ENCODE results near the gene SERINC5.
"Not testable (repeated sequence)": the region's sequence is repeated elsewhere in the genome, so short reads cannot be mapped to it uniquely, and the experiment has no call there.

SERINC5 gene

GRCh38 chr5:80255811-80256712 lies at the start of gene SERINC5:
Gene SERINC5, minus strand, starts transcription at chr5:80256048. Its CDS starts 126 bp downstream, at chr5:80255922.
- peak; percentile 82 for DNase-seq

- DNase-seq = no peak
These were observed 46.8 kb upstream of the SERINC5 start for GRCh38 chr5:80302636-80303035.

- DNase-seq = not testable (repeated sequence)
These were observed 45.5 kb upstream of the SERINC5 start for GRCh38 chr5:80301342-80301741.

- not testable (repeated sequence) for DNase-seq
These were observed 44.9 kb upstream of the SERINC5 start for GRCh38 chr5:80300796-80301195.

- no peak for DNase-seq
These were observed 44.3 kb upstream of the SERINC5 start for GRCh38 chr5:80300125-80300524.

- DNase-seq = no peak
These were observed 43.8 kb upstream of the SERINC5 start for GRCh38 chr5:80299601-80300000.

- DNase-seq = no peak
These were observed 40.3 kb upstream of the SERINC5 start for GRCh38 chr5:80296121-80296520.

- no peak for DNase-seq
These were observed 35.9 kb upstream of the SERINC5 start for GRCh38 chr5:80291761-80292160.

GRCh38 chr5:80289320-80289719 lies 33.5 kb upstream of the SERINC5 start:
- no peak for DNase-seq

- DNase-seq = no peak
These were observed 32.3 kb upstream of the SERINC5 start for GRCh38 chr5:80288177-80288576.

GRCh38 chr5:80284720-80285119 lies 28.9 kb upstream of the SERINC5 start:
- no peak for DNase-seq

GRCh38 chr5:80283360-80283759 lies 27.5 kb upstream of the SERINC5 start:
- no peak for DNase-seq

- no peak for DNase-seq
These were observed 26.2 kb upstream of the SERINC5 start for GRCh38 chr5:80282054-80282453.

- no peak for DNase-seq
These were observed 21.3 kb upstream of the SERINC5 start for GRCh38 chr5:80277191-80277590.

- DNase-seq = no peak
These were observed 20.3 kb upstream of the SERINC5 start for GRCh38 chr5:80276186-80276585.

GRCh38 chr5:80275347-80275746 lies 19.5 kb upstream of the SERINC5 start:
- DNase-seq = no peak

GRCh38 chr5:80270543-80270942 lies 14.7 kb upstream of the SERINC5 start:
- not testable (repeated sequence) for DNase-seq

GRCh38 chr5:80269991-80270438 lies 14.2 kb upstream of the SERINC5 start:
- DNase-seq = no peak

GRCh38 chr5:80268916-80269315 lies 13.1 kb upstream of the SERINC5 start:
- no peak for DNase-seq

GRCh38 chr5:80266566-80266965 lies 10.7 kb upstream of the SERINC5 start:
- DNase-seq = no peak

GRCh38 chr5:80260461-80260860 lies 4.6 kb upstream of the SERINC5 start:
- DNase-seq = no peak

- DNase-seq = no peak
These were observed 3.8 kb upstream of the SERINC5 start for GRCh38 chr5:80259511-80260203.

- DNase-seq = peak; percentile 62
These were observed 427 bp downstream of the SERINC5 start for GRCh38 chr5:80255431-80255810.

All from activated CD4-positive, CD25-positive, alpha-beta regulatory T cell treated with anti-CD3 and anti-CD28 coated beads, Interleukin-2, amount 50 U/mL, for 72 hours (primary cell).